Activated T-helper 17 cell treated with anti-CD3 and anti-CD28 coated beads, Interleukin-2, amount 50 U/mL, for 72 hours (primary cell): ENCODE data around the gene SLC43A1. TPM values are rescaled to one million over a fixed set of nuclear protein-coding genes. Genes with fewer than 3 reads are reported as not detected.

ENCODE experiments used
- ATAC-seq: fragments of 150-1000 bp; cut with Tn5 transposase; replicated peaks from 2 replicates; pipeline ENCODE4 v1.10.0; 2021; ENCODE audit warnings: mild to moderate bottlenecking, moderate library complexity
- H3K27ac Mint-ChIP-seq: one replicate; pipeline ENCODE4 v1.8.0; 2022; ENCODE audit warnings: mixed read lengths
- H3K27me3 Mint-ChIP-seq: one replicate; pipeline ENCODE4 v1.8.0; 2022; ENCODE audit warnings: mixed read lengths
- H3K36me3 Mint-ChIP-seq: one replicate; pipeline ENCODE4 v1.8.0; 2022; ENCODE audit warnings: low read depth, mild to moderate bottlenecking, mixed read lengths
- H3K4me1 Mint-ChIP-seq: one replicate; pipeline ENCODE4 v1.8.0; 2022; ENCODE audit warnings: mixed read lengths
- H3K4me3 Mint-ChIP-seq: one replicate; pipeline ENCODE4 v1.8.0; 2022; ENCODE audit warnings: mild to moderate bottlenecking, mixed read lengths
- H3K9me3 Mint-ChIP-seq: one replicate; pipeline ENCODE4 v1.8.0; 2022; ENCODE audit warnings: mixed read lengths
- total RNA-seq, 2 donors: library from RNA; stranded (reverse); gene quantifications; one replicate each; pipeline ENCODE4 v1.2.3, GENCODE V29; 2022

The SLC43A1 gene
- total RNA-seq, 2 donors from 2014 or later, result 9.1 to 20.0 TPM

- no peaks in the 10 kb centered on the region for H3K36me3 Mint-ChIP-seq
- peak; percentile 8 for ATAC-seq
- H3K4me1 Mint-ChIP-seq, result peaks cover 4% of the 10 kb centered on the region
- H3K4me3 Mint-ChIP-seq, result peak overlapping the region; percentile 45
- H3K9me3 Mint-ChIP-seq, result no peaks in the 10 kb centered on the region
- no peak overlapping the region for H3K27ac Mint-ChIP-seq
- H3K27me3 Mint-ChIP-seq, result no peaks in the 10 kb centered on the region
Observed at GRCh38 chr11:57474017-57474802, 41.3 kb downstream of the SLC43A1 start.

- Mint-ChIP-seq H3K4me3 (no peak overlapping the region), H3K9me3 (no peaks in the 10 kb centered on the region), H3K4me1 (peaks cover 4% of the 10 kb centered on the region), H3K27me3 (no peaks in the 10 kb centered on the region), H3K27ac (no peak overlapping the region), H3K36me3 (no peaks in the 10 kb centered on the region)
- no peak for ATAC-seq
Observed at GRCh38 chr11:57473285-57473841, 42.1 kb downstream of the SLC43A1 start.

DNA sequence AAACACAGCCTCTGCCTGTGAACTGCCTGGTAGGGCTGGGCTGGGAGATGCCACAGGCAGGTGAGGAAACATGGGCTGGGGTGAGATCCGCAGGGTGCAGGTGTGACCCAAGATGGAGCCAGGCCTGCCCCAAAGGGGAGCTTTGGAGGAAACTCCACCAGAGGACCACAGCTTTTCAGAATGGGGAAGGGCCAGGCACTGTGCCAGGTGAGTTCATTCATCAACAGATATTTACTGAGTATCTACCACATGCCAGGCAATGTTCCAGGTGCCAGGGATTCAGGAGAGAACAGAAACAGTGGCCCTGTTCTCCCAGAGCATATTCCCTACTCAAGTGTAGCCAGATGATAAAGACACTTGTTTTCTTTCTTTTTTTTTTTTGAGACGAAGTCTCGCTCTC is 44.0 kb downstream of the SLC43A1 start:
- no peaks in the 10 kb centered on the region for H3K36me3 Mint-ChIP-seq
- H3K27me3 Mint-ChIP-seq, result no peaks in the 10 kb centered on the region
- ATAC-seq, result no peak
- no peaks in the 10 kb centered on the region for H3K9me3 Mint-ChIP-seq
- no peak overlapping the region for H3K27ac Mint-ChIP-seq
- H3K4me3 Mint-ChIP-seq, result no peak overlapping the region
- H3K4me1 Mint-ChIP-seq, result peaks cover 4% of the 10 kb centered on the region

- peaks cover 4% of the 10 kb centered on the region for H3K4me1 Mint-ChIP-seq
- no peaks in the 10 kb centered on the region for H3K27me3 Mint-ChIP-seq
- no peak overlapping the region for H3K4me3 Mint-ChIP-seq
- no peaks in the 10 kb centered on the region for H3K36me3 Mint-ChIP-seq
- ATAC-seq, result no peak
- H3K27ac Mint-ChIP-seq, result no peak overlapping the region
- H3K9me3 Mint-ChIP-seq, result no peaks in the 10 kb centered on the region
Observed at GRCh38 chr11:57469268-57469667, 46.2 kb downstream of the SLC43A1 start.

GRCh38 chr11:57468276-57468675 is 47.2 kb downstream of the SLC43A1 start:
- H3K27ac Mint-ChIP-seq, result no peak overlapping the region

DNA sequence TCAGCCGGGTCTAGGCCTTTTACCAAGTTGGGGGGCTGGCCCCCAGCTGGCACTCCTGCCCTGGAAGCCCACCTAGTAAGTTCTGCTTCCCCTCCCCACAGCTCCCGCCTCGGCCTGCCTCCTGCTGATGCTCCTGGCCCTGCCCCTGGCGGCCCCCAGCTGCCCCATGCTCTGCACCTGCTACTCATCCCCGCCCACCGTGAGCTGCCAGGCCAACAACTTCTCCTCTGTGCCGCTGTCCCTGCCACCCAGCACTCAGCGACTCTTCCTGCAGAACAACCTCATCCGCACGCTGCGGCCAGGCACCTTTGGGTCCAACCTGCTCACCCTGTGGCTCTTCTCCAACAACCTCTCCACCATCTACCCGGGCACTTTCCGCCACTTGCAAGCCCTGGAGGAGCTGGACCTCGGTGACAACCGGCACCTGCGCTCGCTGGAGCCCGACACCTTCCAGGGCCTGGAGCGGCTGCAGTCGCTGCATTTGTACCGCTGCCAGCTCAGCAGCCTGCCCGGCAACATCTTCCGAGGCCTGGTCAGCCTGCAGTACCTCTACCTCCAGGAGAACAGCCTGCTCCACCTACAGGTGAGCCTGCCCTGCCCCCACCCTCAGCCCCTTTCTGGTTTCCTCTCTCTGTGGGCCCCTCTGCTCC is 47.9 kb downstream of the SLC43A1 start:
- H3K4me3 Mint-ChIP-seq, result no peak overlapping the region
- H3K36me3 Mint-ChIP-seq, result no peaks in the 10 kb centered on the region
- peaks cover 8% of the 10 kb centered on the region for H3K27me3 Mint-ChIP-seq
- no peak overlapping the region for H3K27ac Mint-ChIP-seq
- no peaks in the 10 kb centered on the region for H3K4me1 Mint-ChIP-seq
- no peak for ATAC-seq
- no peaks in the 10 kb centered on the region for H3K9me3 Mint-ChIP-seq

More at GRCh38 chr11:57468276-57468675, 47.2 kb downstream of the SLC43A1 start:
- no peaks in the 10 kb centered on the region for H3K9me3 Mint-ChIP-seq
- H3K4me1 Mint-ChIP-seq, result no peaks in the 10 kb centered on the region
- peaks cover 1% of the 10 kb centered on the region for H3K27me3 Mint-ChIP-seq
- ATAC-seq, result no peak
- no peaks in the 10 kb centered on the region for H3K36me3 Mint-ChIP-seq
- no peak overlapping the region for H3K4me3 Mint-ChIP-seq

DNA sequence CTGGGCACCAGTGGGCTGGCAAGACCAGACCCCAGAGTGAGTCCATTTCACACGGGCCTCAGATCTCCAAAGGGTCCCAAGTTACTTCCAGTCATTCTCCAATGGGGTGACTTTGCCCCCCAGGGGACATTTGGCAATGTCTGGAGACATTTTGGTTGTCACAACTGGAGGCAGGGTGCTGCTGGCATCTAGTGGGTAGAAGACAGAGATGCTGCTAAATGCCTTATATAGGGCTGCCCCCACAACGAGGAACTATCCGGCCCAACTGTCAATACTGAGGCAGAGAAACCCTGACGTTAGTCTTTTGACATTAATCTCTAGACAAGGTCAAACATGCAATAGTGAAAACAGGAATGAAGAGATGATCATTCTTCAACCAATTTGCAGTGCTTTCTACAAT is 48.8 kb downstream of the SLC43A1 start:
- Mint-ChIP-seq H3K36me3 (no peaks in the 10 kb centered on the region), H3K27ac (no peak overlapping the region), H3K4me1 (no peaks in the 10 kb centered on the region), H3K4me3 (no peak overlapping the region), H3K27me3 (peaks cover 12% of the 10 kb centered on the region), H3K9me3 (no peaks in the 10 kb centered on the region)
- ATAC-seq, result no peak

DNA sequence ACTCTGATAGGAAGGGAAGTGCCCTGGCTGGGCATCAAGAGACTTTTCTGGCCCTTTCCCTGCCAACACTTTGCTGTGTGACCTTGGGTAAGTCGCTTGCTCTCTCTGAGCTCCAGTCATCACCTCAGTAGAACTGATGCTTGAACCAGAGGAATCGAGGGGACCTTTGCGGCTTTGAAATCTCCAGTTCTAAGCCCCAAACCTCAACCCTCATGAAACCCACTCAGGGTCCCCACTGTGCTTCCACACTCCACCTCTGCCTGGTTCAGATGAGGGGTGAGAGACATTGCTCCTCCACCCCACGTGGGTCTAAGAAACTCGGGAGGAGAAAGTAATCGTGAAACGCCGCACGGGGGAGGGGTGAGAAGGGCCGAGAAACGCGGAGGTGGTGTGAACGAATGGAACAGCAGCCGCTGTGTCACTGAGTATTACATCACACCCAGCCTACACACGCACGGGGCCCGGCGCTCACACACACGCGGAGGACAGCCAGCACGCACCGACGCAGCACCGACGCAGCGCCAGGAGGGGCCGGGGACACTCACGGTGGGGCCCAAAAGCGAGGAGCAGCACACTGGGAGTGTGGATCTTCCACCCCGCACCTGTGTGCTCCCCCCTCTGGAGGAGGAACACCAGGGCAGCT is 50.8 kb downstream of the SLC43A1 start:
- peaks cover 21% of the 10 kb centered on the region for H3K27me3 Mint-ChIP-seq
- H3K27ac Mint-ChIP-seq, result no peak overlapping the region
- ATAC-seq, result no peak
- H3K4me1 Mint-ChIP-seq, result peaks cover 7% of the 10 kb centered on the region
- no peak overlapping the region for H3K4me3 Mint-ChIP-seq
- H3K9me3 Mint-ChIP-seq, result no peaks in the 10 kb centered on the region
- H3K36me3 Mint-ChIP-seq, result no peaks in the 10 kb centered on the region

- Mint-ChIP-seq H3K36me3 (no peaks in the 10 kb centered on the region), H3K27ac (no peak overlapping the region), H3K27me3 (peaks cover 26% of the 10 kb centered on the region), H3K4me1 (peaks cover 13% of the 10 kb centered on the region), H3K4me3 (no peak overlapping the region), H3K9me3 (no peaks in the 10 kb centered on the region)
- no peak for ATAC-seq
Observed at GRCh38 chr11:57463671-57464538, 51.6 kb downstream of the SLC43A1 start.

- H3K27ac Mint-ChIP-seq, result no peak overlapping the region
- no peaks in the 10 kb centered on the region for H3K36me3 Mint-ChIP-seq
- H3K4me1 Mint-ChIP-seq, result peaks cover 17% of the 10 kb centered on the region
- peaks cover 30% of the 10 kb centered on the region for H3K27me3 Mint-ChIP-seq
- H3K4me3 Mint-ChIP-seq, result no peak overlapping the region
- ATAC-seq, result no peak
- no peaks in the 10 kb centered on the region for H3K9me3 Mint-ChIP-seq
Observed at GRCh38 chr11:57462597-57462996, 52.9 kb downstream of the SLC43A1 start.

DNA sequence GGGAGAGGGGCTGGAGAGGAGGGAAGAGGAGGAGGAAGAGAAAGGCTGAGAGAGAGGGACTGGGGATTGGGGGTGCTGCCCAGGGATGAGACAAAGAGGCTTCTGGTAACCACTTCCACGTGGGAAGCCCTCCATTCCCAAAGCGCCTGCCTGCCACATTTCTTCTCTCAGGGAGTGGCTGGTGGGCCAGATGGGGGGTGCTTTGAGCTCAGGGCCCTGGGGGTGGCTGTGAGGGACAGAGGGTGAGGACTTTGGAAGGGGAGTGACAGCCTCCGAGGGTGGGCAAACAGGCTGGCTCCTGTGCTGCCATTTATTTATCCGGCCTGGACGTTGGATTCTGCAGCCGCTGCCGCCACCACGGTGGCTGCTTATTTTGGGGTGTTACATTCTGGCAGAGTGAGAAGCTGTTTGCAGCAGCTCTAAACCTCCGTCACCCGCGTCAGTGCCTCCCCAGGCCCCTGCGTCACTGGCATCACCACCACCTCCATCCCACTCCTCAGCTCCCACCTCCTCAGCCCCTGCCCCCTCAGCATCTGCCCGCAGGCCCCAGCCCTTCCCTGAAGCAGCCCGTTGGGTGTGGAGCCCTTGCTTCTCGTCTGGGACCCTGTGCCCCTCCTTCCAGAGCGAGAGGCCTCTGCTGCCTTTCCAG is 53.5 kb downstream of the SLC43A1 start:
- ATAC-seq, result no peak
- peaks cover 17% of the 10 kb centered on the region for H3K4me1 Mint-ChIP-seq
- no peak overlapping the region for H3K27ac Mint-ChIP-seq
- H3K9me3 Mint-ChIP-seq, result no peaks in the 10 kb centered on the region
- H3K4me3 Mint-ChIP-seq, result peak overlapping the region; percentile 52
- peaks cover 32% of the 10 kb centered on the region for H3K27me3 Mint-ChIP-seq
- H3K36me3 Mint-ChIP-seq, result no peaks in the 10 kb centered on the region

GRCh38 chr11:57460758-57461749 is 54.4 kb downstream of the SLC43A1 start:
- Mint-ChIP-seq H3K4me3 (peak overlapping the region; percentile 78), H3K9me3 (no peaks in the 10 kb centered on the region), H3K27ac (no peak overlapping the region), H3K36me3 (no peaks in the 10 kb centered on the region), H3K4me1 (peaks cover 17% of the 10 kb centered on the region), H3K27me3 (peaks cover 33% of the 10 kb centered on the region)
- no peak for ATAC-seq
